ENCODE data around the gene TMIGD1.

- no peak for TF ChIP-seq SUZ12 (IDR thresholded peaks at IDR 0.05; ENCODE audit: extremely low read depth, insufficient read depth, insufficient read length)
- TF ChIP-seq ZNF274 (IDR thresholded peaks at IDR 0.05; ENCODE audit: low read depth, low read length), result no peak
These were observed 41.8 kb upstream of the TMIGD1 start for GRCh38 chr17:30375661-30376060.
